Right lobe of liver (tissue), 4 donors: ENCODE results near the gene ITM2B.

ENCODE experiments used
- POLR2A ChIP-seq: fragments of 450-650 bp; IDR thresholded peaks from one replicate; pipeline ENCODE4 v1.6.1; 2017; ENCODE audit warnings: antibody characterized with exemption, mild to moderate bottlenecking
- TF ChIP-seq, protein P1 (sequence below), 4 donors: fragments of 200-600 bp in 3 of 4; fragments of 450-650 bp in 1 of 4; IDR thresholded peaks; one replicate each; pipeline versions ENCODE4 v1.5.1 to v1.8.0; 2016 to 2022; ENCODE audit warnings: antibody characterized with exemption in 4 of 4, mild to moderate bottlenecking in 2 of 4
- donor health status: DM: no; HTN: no; CAD: no.
- donor health status: DM: no; HTN: no; CAD: no.
- donor health status: DM: no; HTN: yes; CAD: no.

DNA sequence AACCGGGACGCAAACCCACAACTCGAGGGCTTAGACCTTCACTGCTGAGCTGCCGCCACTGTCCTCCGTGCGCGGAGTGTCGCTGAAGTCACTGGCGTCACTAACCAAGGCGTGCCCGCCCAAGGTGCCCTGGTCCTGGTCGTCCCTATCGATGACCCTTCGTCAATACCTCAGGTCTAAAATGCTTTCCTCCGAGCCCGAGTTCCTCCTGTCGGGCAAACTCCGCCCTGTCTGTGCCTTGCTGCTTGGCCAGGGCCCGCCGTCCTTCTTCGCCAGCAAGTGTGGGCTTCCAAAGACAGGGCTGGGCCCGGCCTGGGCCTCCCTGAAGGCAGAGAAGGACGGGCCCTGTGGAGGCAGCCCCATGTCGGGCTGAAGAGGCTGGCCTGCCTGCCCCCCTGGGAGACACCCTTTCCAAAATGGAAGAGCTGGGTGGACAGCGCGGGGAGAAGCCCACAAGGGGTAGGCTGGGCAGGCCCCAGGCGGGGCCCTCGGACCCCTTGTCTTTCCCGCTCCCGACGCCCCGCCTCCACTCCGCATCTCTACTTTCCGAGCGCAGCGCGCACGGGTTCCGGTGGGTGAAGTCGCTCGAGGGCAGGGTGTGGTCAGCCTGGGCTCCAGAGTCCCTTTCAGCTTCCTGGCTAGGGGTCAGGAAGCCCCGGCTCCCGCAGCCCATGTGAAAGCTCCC is 84.0 kb downstream of the ITM2B start:
- TF ChIP-seq, protein P1, sequence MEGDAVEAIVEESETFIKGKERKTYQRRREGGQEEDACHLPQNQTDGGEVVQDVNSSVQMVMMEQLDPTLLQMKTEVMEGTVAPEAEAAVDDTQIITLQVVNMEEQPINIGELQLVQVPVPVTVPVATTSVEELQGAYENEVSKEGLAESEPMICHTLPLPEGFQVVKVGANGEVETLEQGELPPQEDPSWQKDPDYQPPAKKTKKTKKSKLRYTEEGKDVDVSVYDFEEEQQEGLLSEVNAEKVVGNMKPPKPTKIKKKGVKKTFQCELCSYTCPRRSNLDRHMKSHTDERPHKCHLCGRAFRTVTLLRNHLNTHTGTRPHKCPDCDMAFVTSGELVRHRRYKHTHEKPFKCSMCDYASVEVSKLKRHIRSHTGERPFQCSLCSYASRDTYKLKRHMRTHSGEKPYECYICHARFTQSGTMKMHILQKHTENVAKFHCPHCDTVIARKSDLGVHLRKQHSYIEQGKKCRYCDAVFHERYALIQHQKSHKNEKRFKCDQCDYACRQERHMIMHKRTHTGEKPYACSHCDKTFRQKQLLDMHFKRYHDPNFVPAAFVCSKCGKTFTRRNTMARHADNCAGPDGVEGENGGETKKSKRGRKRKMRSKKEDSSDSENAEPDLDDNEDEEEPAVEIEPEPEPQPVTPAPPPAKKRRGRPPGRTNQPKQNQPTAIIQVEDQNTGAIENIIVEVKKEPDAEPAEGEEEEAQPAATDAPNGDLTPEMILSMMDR (IDR thresholded peaks at IDR 0.05) = no peak
- TF ChIP-seq POLR2A = no peak
